ENCODE measurements around the gene CHRNE. TPM values are rescaled to one million over a fixed set of nuclear protein-coding genes. Genes with fewer than 3 reads are reported as not detected.

The CHRNE gene
- total and polyA plus RNA-seq, 2 of the 8 experiments (the other 6 are each of a cell fraction or from before 2014, with no cell fraction given): 0.15 to 0.33 TPM

DNA sequence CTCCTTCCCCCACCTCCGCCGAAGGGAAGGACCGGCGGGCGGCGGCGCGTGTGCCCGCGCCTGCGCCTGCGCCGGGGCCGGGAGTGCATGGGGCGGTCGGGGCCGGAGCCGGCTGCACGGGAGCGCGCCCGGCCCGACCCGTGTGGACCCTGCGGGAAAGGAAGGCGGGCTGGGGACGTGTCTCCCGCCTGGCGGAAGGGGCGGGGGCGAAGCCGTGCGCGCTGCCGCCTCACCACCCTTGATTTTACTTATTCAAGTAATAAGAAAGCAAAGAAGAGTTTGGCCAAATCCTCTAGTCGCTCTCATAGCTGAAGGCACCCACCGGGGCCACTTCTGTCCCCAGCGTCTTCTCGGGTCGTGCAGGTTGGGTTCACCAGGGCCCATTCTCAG lies 46.0 kb upstream of the CHRNE start (continued):
- TF ChIP-seq, protein P1, sequence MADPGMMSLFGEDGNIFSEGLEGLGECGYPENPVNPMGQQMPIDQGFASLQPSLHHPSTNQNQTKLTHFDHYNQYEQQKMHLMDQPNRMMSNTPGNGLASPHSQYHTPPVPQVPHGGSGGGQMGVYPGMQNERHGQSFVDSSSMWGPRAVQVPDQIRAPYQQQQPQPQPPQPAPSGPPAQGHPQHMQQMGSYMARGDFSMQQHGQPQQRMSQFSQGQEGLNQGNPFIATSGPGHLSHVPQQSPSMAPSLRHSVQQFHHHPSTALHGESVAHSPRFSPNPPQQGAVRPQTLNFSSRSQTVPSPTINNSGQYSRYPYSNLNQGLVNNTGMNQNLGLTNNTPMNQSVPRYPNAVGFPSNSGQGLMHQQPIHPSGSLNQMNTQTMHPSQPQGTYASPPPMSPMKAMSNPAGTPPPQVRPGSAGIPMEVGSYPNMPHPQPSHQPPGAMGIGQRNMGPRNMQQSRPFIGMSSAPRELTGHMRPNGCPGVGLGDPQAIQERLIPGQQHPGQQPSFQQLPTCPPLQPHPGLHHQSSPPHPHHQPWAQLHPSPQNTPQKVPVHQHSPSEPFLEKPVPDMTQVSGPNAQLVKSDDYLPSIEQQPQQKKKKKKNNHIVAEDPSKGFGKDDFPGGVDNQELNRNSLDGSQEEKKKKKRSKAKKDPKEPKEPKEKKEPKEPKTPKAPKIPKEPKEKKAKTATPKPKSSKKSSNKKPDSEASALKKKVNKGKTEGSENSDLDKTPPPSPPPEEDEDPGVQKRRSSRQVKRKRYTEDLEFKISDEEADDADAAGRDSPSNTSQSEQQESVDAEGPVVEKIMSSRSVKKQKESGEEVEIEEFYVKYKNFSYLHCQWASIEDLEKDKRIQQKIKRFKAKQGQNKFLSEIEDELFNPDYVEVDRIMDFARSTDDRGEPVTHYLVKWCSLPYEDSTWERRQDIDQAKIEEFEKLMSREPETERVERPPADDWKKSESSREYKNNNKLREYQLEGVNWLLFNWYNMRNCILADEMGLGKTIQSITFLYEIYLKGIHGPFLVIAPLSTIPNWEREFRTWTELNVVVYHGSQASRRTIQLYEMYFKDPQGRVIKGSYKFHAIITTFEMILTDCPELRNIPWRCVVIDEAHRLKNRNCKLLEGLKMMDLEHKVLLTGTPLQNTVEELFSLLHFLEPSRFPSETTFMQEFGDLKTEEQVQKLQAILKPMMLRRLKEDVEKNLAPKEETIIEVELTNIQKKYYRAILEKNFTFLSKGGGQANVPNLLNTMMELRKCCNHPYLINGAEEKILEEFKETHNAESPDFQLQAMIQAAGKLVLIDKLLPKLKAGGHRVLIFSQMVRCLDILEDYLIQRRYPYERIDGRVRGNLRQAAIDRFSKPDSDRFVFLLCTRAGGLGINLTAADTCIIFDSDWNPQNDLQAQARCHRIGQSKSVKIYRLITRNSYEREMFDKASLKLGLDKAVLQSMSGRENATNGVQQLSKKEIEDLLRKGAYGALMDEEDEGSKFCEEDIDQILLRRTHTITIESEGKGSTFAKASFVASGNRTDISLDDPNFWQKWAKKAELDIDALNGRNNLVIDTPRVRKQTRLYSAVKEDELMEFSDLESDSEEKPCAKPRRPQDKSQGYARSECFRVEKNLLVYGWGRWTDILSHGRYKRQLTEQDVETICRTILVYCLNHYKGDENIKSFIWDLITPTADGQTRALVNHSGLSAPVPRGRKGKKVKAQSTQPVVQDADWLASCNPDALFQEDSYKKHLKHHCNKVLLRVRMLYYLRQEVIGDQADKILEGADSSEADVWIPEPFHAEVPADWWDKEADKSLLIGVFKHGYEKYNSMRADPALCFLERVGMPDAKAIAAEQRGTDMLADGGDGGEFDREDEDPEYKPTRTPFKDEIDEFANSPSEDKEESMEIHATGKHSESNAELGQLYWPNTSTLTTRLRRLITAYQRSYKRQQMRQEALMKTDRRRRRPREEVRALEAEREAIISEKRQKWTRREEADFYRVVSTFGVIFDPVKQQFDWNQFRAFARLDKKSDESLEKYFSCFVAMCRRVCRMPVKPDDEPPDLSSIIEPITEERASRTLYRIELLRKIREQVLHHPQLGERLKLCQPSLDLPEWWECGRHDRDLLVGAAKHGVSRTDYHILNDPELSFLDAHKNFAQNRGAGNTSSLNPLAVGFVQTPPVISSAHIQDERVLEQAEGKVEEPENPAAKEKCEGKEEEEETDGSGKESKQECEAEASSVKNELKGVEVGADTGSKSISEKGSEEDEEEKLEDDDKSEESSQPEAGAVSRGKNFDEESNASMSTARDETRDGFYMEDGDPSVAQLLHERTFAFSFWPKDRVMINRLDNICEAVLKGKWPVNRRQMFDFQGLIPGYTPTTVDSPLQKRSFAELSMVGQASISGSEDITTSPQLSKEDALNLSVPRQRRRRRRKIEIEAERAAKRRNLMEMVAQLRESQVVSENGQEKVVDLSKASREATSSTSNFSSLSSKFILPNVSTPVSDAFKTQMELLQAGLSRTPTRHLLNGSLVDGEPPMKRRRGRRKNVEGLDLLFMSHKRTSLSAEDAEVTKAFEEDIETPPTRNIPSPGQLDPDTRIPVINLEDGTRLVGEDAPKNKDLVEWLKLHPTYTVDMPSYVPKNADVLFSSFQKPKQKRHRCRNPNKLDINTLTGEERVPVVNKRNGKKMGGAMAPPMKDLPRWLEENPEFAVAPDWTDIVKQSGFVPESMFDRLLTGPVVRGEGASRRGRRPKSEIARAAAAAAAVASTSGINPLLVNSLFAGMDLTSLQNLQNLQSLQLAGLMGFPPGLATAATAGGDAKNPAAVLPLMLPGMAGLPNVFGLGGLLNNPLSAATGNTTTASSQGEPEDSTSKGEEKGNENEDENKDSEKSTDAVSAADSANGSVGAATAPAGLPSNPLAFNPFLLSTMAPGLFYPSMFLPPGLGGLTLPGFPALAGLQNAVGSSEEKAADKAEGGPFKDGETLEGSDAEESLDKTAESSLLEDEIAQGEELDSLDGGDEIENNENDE (IDR thresholded peaks at IDR 0.05; ENCODE audit: insufficient replicate concordance, low read length): no peak
- TF ChIP-seq CEBPB (IDR thresholded peaks at IDR 0.05; ENCODE audit: low read depth, low read length) (no peak), ZNF274 (IDR thresholded peaks at IDR 0.05; ENCODE audit: borderline replicate concordance, extremely low read depth, low read length) (no peak), CBX8 (IDR thresholded peaks at IDR 0.05; ENCODE audit: borderline replicate concordance, low read depth, low read length) (no peak), PHF8 (conservative IDR thresholded peaks at IDR 0.05; ENCODE audit: low read depth, low read length) (no peak), TBP (IDR thresholded peaks at IDR 0.05; ENCODE audit: low read depth, low read length) (no peak), SIRT6 (IDR thresholded peaks at IDR 0.05; ENCODE audit: low read length) (no peak), TAF1 (IDR thresholded peaks at IDR 0.05; ENCODE audit: low read depth, low read length) (no peak), FOSL1 (IDR thresholded peaks at IDR 0.05; ENCODE audit: insufficient read depth, low read depth, low read length) (no peak), MAFK (IDR thresholded peaks at IDR 0.05; ENCODE audit: low read depth, low read length) (no peak), RAD21 (IDR thresholded peaks at IDR 0.05 in 1 of 2, conservative IDR thresholded peaks at IDR 0.05 in 1 of 2; ENCODE audit: low read depth in 2 of 2, low read length in 2 of 2) (no peak), SIX5 (IDR thresholded peaks at IDR 0.05; ENCODE audit: low read depth, low read length) (no peak), POU5F1 (IDR thresholded peaks at IDR 0.05; ENCODE audit: low read depth, low read length) (no peak)

Data from H1 (cell line).